GM18499 (cell line): ENCODE data around the gene PDHX.
"Not testable (repeated sequence)": the region's sequence is repeated elsewhere in the genome, so short reads cannot be mapped to it uniquely, and the experiment has no call there.

Experiments
- ATAC-seq: cut with Tn5 transposase; IDR thresholded peaks from one replicate; pipeline ENCODE4 v1.9.1; 2021; ENCODE audit warnings: moderate number of reproducible peaks; ENCODE audit not compliant: insufficient read depth, unreplicated experiment

Gene PDHX

DNA sequence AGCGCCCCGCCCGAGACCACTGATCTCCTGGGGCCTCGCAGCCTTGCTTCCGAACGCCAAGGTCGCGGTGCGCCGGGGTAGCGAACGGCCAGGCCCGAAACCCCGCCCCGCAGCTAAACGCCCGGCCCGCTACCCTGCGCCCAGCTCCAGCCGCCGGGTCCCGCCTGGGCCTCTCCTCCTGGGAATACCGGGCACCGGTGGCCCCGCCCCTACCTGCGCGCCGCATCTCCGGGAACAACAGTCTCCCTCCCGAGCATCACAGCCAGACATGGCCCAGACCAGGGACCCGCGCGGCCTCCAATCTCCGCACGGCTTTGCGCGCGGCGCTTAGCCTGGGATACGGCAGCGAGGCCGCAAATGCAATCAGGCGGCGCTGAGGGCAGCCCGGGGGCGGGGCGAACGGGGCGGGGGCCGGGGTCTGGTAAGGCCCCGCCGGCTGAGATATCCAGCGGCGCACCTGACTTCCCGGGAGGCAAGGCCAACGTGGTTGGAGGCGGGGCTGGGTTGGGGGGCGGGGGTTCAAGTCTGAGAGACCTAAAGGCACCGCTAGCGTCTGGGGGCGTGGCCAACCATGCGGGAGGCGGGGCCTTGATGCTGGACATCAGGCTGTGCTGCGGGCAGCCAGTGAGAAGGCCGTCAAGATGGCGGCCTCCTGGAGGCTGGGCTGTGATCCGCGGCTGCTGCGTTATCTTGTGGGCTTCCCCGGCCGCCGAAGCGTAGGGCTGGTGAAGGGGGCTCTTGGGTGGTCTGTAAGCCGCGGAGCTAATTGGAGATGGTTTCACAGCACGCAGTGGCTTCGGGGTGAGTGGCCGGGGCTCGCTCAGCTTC, at the start of gene PDHX, which contains the start of gene APIP:
Gene PDHX, plus strand, starts transcription at position 604 of the 828 bp plus-strand sequence. Its CDS starts 38 bp downstream, at position 642.
Gene APIP, minus strand, starts transcription at position 365 of the 828 bp plus-strand sequence. Its CDS starts 95 bp downstream, at position 270.
- ATAC-seq = peak; percentile 78

DNA sequence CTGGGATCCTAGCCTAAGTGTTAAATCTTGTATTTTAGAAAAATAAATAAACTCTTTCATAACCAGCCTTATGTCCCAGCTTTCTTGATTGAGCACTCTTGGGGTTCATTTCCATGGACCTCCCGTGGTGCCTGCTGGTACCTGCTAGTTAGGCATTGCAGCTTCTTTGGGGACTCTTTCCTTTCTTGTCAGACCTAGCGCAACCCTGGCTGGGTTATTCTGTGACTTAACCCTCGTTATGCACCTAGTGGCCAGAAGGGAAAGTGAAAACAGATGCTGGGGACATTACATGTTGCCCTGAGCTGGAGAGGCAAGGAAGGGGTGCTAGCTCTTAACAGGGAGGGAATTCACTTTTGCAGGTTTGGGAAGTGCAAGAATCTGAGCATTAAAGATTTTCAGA, 47.0 kb upstream of the PDHX start:
- no peak for ATAC-seq

DNA sequence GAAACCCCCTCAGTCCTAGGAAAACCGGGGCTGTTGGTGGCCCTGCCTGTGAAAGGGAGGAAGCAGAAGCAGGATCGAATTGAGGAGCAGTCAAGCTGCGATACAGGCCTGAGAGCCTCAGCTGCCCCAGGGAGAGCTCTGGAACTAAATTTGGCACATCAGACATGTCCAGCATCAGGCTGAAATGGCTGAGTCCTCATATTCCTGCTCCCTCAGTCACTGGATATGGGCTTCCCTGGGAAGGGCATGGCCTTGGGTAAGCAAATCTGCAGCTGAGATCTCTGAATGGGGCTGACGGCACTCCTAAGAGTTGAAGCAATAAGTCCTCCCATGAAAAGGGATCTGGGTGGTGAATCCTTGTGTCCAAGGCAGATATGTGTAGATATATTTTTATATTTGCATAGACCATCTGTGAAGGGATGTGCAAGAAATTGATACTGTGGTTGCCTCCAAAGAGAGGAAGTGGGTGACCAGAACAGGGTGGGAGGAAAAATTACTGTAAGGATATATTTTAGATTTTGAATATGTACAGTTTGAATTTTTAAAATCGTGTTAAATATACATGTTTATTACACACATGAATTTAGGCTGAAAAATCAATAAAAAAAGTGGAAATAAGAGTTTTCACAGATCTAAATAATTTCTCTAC, 45.7 kb upstream of the PDHX start:
- ATAC-seq = no peak

DNA sequence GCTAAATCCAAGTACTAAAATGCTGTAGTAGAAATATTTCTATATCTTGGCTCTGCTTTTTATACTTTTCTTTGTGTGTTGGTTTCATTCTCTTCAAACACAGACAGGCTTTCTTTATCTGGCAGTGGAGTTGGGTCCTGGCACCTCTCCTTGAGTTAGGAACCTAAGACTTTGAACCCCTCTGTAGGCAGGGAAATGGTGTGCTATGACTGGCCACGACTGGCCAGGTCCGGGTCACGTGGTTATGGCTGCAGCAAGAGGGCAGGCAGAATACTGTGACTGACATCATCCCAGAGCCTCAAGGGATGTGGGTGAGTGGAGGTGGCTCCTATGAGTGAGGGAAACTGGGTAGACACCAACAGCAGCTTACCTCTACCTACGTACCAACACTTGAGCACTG, 42.2 kb upstream of the PDHX start:
- ATAC-seq = no peak

DNA sequence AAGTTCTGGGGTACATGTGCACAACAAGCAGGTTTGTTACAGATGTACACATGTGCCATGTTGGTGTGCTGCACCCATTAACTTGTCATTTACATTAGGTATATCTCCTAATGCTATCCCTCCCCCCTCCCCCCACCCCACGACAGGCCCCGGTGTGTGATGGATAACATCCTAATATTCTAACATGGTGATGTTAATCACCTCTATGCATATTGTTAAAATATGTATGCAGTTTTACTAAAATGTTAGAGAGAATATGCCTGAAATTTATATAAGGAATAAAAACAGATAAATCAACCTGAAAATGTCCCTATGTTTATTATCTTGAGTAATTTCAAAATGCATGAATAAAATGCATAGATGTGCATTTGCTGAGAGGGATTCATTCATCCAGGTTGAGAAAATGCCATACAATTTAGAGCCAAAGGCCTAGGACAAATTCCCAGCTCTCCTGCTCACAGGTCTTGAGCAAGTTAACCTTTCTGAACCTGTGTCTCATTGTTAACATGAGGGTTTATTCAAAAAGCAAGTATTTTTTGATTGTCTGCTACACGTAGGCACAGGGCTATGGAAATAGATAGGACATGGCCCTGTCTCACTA, 38.9 kb upstream of the PDHX start:
- ATAC-seq = no peak

DNA sequence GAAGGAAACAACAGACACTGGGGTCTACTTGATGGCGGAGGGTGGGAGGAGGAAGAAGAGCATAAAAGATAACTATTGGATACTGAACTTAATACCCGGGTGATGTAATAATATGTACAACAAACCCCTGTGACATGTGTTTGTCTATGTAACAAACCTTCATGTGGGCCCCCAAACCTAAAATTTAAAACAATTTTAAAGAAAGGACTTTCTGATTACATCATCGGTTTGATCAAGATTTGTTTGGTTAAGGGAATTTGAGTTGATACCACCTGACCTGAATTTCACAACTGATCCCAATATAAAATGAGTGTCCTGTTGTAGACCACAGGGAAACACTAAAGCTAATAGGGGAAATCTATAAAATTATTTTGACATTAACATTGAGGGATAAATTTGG, 34.5 kb upstream of the PDHX start:
- no peak for ATAC-seq

DNA sequence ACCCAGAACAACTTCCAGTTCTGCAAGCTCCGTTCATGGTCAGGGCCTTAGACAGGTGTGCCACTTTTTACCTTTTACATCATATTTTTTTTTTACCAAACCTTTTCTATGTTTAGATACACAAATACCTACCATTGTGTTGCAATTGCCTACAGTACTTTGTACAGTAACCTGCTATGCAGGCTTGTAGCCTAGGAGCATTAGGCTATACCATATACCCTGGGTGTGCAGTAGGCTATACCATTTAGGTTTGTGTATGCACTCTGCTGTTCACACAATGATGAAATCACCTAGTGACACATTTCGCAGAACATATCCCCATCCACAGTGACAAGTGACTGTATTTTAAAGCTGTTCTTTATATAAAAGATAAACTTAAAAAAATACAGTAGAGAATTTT, 29.8 kb upstream of the PDHX start:
- no peak for ATAC-seq

DNA sequence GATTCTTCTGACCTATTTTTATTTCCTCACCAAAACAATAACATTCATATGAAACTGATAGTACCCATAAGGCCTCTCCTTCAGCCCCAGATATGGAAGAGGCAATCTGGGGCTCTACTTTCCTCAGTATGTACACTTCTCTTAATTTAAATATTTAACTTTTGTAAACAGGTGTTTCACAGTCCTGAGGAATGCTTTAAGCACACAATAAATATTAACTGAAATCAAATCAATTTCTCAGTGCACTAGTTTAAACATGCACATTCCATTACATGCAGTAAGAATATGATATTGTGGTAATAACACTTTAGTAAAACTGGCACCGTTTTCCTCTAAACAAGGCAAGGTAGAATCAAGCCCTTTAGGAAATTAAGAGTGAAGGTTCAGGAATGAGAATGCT, 29.2 kb upstream of the PDHX start:
- ATAC-seq = no peak

DNA sequence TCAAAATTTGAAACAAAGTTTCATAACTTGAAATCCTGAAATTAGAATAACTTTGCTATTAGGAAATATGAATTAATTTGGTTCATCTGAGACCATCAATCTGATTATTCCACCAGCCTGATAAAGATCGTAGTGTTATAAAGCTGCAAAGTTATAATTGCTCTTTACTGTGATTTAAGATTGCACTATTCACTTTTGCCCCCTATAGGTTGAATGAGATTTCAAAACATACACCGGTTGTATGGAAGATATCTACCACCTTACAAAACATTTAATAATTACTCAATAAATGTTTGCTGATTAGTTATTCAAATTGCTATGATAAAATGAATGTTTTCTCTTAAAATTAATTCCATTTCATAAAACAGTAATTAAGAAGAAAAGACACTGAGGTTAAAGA, 26.3 kb upstream of the PDHX start:
- ATAC-seq = no peak

DNA sequence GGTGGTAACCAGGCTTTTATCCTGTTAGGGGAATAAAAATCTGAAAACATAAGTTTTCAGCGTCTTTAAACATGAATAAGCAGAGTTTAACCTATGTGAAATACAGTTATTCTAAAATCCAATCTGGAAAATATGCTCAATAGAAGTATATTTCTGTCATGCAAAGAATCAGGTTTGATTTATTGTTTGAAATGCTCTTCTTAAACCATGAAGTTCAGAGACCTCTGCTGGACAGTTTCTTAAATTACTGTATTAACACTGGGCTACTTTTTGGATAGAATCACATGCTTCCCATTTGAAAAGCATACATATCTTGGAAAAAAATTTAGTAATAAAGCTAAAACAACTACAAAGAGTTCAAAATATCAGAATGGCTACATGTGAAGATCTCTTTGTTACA, 25.6 kb upstream of the PDHX start:
- no peak for ATAC-seq

DNA sequence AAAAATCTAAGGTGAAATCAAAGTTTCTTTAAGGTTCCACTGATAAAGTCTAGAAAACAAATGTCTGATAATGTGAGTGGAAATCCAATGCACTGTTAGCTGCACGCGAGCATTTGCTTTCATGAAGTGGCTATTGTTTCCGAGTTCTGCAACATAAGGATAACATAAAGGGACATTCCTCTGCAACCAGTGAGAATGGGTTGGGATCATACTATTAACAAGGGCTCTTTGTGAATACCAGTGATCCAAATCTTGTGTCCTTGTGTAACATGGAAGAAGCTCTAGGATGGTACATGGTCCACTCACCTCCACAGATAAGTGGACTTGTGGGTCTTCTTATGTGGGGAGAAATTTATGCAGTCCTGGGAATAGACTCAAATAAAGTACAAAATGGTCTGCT, 24.8 kb upstream of the PDHX start:
- no peak for ATAC-seq

DNA sequence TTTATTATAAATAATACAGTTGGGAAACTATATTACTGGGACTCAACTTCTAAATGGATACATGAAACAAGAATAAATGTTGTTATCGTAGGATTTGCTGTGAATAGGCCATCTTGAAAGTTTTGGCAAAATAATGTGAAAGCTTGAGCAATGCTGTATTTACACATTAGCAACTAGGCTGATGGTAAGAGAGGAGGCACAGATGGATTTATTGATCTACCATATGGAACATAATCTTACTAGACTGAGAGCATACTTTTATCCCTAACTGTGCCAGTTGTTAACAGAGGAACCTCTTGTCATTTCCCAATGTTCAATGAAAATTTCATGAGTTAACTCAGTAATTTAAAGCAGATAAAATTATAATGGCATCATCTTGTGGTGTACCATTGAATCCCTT, 23.0 kb upstream of the PDHX start:
- ATAC-seq = no peak

DNA sequence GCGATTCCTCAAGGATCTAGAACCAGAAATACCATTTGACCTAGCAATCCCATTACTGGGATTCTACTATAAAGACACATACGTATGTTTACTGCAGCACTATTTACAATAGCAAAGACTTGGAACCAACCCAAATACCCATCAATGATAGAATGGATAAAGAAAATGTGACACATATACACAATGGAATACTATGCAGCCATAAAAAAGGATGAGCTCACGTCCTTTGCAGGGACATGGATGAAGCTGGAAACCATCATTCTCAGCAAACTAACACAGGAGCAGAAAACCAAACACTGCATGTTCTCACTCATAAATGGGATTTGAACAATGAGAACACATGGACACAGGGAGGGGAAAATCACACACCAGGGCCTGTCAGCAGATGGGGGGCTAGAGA, 20.2 kb upstream of the PDHX start:
- ATAC-seq = not testable (repeated sequence)

DNA sequence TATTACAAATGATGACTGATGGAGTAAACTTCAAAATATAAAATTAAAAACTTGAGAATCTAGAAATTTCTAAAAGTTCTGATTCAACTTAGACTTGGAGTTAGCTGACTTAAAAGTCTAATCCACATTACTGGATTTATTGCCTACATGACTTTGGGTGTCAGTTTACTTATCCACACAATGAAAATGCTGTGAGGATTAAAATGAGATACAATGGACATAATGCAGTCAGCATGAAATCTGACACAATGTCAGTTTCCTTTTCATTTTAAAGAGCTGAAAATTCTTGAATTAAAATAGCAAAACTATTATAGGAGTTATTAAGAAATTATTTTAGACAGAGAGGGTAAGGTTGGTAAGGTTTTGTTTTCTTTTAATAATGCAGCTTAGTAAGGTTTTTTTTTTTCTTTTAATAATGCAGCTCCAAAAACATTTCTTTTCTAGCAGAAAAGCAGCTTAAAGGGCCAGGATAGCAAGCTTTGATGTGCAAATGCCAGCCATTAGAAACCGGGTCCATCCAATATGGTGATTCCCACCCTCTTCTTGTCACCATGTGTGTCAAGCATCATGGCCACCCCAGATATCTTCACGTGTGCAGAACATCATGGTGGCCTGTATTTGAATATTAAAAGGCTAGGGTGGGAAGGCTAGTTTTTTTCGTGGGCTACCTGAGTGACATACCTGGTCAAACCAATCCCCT, 19.1 kb upstream of the PDHX start:
- ATAC-seq = no peak

DNA sequence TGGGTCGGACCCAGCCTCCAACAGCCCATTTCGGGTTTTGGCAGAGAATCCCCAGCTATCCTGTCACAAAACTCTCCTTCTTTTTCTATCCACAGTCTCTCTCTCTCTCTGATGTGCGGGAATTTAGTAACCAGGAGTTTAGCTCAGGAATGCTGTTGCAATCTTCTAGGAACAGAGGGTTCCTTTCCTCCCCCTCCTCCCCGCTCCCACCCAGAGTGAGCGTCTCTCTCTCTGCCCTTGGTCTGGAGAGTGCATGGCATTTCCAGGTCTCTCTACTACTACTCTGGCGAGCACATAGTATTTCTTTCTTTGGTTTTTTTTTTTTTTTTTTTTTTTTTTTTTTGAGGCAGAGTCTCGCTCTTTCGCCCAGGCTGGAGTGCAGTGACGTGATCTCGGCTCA, 17.9 kb upstream of the PDHX start:
- ATAC-seq = no peak

DNA sequence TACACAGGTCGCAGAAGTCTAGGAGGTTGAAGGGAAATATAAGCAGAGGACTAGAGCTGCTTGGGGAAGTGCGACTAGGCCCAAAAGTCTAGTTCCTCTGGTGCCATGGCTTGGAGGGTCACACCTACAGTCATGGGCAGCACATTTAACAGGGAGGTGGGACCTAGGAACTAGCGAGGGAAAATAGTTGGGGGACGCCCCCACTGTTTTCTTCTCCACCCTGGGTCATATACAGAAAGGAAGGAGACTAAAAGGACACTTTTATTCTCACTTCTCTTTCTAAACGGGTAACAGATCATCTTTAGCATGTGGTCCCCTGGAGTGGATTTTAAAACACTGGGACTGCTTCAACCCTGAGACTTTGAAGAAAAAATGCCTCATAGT, 16.8 kb upstream of the PDHX start:
- no peak for ATAC-seq

DNA sequence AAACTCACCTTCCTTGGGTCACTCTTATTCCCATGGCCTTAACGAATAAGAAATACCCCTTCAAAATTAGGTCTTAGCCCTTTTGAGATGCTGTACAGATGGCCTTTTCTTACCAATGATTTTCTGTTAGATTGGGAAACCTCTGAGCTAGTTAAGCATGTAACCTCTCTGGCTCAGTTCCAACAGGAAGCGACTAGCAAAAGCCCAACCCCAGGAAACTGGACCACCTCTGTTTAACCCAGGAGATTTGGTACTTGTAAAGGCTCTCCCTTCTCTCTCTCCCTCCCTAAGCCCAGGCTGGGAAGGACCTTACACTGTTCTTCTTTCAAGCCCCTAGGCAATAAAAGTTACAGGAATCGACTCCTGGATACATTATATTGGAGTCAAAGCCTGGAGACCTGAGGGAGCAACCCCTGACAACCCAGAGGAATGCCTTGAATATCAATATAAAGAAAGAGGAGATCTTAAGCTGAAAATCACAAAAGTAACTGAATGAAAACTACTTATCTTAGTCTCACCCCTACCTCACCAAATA, 11.9 kb upstream of the PDHX start:
- no peak for ATAC-seq

DNA sequence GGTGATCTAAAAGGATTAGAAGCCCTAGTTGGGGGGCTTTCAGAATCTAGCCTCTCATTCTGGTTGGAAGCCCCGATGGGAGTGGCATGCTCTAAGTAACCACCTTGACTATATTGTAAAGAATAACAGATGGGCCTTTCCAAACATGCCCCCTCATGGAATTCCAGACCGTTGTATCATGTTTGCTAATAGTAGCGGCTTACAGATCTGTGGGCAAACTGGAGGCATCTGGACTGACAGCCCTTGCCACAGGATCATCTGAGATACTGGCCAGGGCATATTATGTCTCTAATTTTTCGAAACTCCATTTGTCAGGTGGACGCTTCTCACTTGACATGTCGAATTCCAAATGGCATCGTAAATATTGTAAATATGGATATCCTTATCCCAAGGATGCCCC, 10.8 kb upstream of the PDHX start:
- no peak for ATAC-seq

DNA sequence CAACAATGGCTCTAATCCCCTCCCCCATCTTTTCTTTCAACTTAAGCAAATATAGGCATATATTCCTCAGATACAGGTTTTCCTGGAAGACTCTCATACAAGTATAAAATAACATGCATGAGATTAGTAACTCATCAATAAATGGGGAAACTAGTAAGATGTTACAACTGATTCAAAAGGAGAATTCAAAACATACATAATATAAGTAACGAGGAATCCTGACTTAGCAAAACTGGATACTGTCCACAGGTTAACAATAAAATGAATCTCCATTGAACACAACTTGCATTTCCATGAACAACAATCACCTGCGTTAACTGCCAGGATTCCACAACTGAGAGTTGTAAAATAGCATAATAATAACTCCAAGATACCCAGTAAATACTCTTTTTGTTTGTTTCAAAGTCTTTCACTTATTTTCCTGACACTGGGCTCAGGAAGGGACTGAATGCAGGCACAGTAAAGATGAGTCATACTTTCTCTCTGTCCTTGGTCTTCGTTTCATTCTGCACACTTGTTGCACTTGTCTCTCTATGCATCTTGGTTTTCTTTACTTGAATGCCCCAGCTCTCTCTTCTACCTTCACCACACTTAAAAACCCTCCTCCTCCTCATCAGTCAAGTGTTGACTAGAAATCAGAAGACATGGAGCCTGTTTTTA, 8.4 kb upstream of the PDHX start:
- no peak for ATAC-seq

DNA sequence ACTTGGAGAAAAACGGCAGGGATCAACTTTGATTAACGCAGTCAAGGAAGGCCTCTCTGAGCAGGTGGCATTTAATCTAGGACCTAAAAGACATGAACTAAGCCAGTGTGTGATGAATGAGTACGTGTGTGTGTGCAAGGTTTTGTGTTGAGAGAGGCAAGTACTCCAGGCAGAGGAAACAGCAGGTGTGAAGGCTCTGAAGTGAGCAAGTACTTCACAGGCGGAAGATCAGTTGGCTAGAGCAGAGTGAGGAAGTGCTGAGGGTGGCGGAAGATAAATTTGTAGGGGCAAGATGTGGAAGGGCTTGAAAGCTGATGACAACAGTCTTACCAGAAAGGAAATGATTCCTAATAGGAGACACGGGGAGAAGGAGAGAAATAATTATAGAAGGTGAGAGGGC, 7.0 kb upstream of the PDHX start:
- ATAC-seq = no peak
